DOHH2 (cell line): Measurements from ENCODE around the gene TNPO2.

Experiments
- H3F3A ChIP-seq: fragments of 200-600 bp; sonication (generic), shearing (Covaris generic); 2 replicates; pipeline ENCODE4 v1.6.0; 2016; ENCODE audit warnings: antibody characterized with exemption, mild to moderate bottlenecking; ENCODE audit not compliant: control insufficient read depth, insufficient read depth
- H3K27ac ChIP-seq: fragments of 200-600 bp; sonication (generic); 2 replicates; pipeline ENCODE4 v1.5.1; 2014; ENCODE audit warnings: low read depth, mild to moderate bottlenecking, low read length, moderate library complexity
- H3K27me3 ChIP-seq: fragments of 200-600 bp; sonication (generic); 2 replicates; pipeline ENCODE4 v1.6.1; 2014; ENCODE audit warnings: mild to moderate bottlenecking, low read length, mixed read lengths; ENCODE audit not compliant: control insufficient read depth
- H3K36me3 ChIP-seq: fragments of 200-600 bp; sonication (generic); 2 replicates; pipeline ENCODE4 v1.6.1; 2014; ENCODE audit warnings: mild to moderate bottlenecking, low read length, moderate library complexity, mixed read lengths; ENCODE audit not compliant: control insufficient read depth
- H3K4me1 ChIP-seq: fragments of 200-600 bp; sonication (generic); 2 replicates; pipeline ENCODE4 v1.6.1; 2014; ENCODE audit warnings: mild to moderate bottlenecking, low read length, mixed read lengths; ENCODE audit not compliant: control insufficient read depth
- H3K4me2 ChIP-seq: fragments of 200-600 bp; sonication (generic); 2 replicates; pipeline ENCODE4 v1.6.0; 2014; ENCODE audit warnings: mild to moderate bottlenecking, low read length, moderate library complexity
- H3K4me3 ChIP-seq: fragments of 200-600 bp; sonication (generic); 2 replicates; pipeline ENCODE4 v1.5.1; 2014; ENCODE audit warnings: mild to moderate bottlenecking, low read length, mixed read lengths
- H3K79me2 ChIP-seq: fragments of 200-600 bp; sonication (generic); 2 replicates; pipeline ENCODE4 v1.6.1; 2014; ENCODE audit warnings: mild to moderate bottlenecking, low read length, mixed read lengths; ENCODE audit not compliant: control insufficient read depth
- H3K9me2 ChIP-seq: fragments of 200-600 bp; sonication (generic); replicated peaks from 2 replicates; pipeline ENCODE4 v1.6.1; 2014; ENCODE audit warnings: mild to moderate bottlenecking, low read length, mixed read lengths; ENCODE audit not compliant: control insufficient read depth
- H3K9me3 ChIP-seq: fragments of 200-600 bp; sonication (generic); 2 replicates; pipeline ENCODE4 v1.6.1; 2014; ENCODE audit warnings: antibody characterized with exemption, low read length, mixed read lengths; ENCODE audit not compliant: control insufficient read depth, insufficient read depth
- H4K20me1 ChIP-seq: fragments of 200-600 bp; sonication (generic); 2 replicates; pipeline ENCODE4 v1.6.0; 2014; ENCODE audit warnings: low read depth, mild to moderate bottlenecking, antibody characterized with exemption, low read length, moderate library complexity; ENCODE audit not compliant: control insufficient read depth, insufficient read depth
- EZH2phosphoT487 ChIP-seq: fragments of 200-600 bp; sonication (generic); IDR thresholded peaks from 2 replicates; pipeline ENCODE4 v1.6.1; 2017; ENCODE audit warnings: borderline replicate concordance, mild to moderate bottlenecking, antibody characterized with exemption, low read length, moderate library complexity, mixed read lengths
- TF ChIP-seq, protein P1 (sequence below): fragments of 200-600 bp; sonication (generic); IDR thresholded peaks from one replicate; pipeline ENCODE4 v1.5.1; 2014; ENCODE audit warnings: antibody characterized with exemption, mild to moderate bottlenecking, low read depth, low read length; ENCODE audit not compliant: poor library complexity, severe bottlenecking

Gene TNPO2

GRCh38 chr19:12695096-12695495 lies 28.6 kb downstream of the TNPO2 start:
- peaks cover 24% of the 10 kb centered on the region for H3F3A ChIP-seq
- peak overlapping the region; percentile 94 for H3K4me2 ChIP-seq
- H3K9me2 ChIP-seq, result no peaks in the 10 kb centered on the region
- H4K20me1 ChIP-seq, result no peaks in the 10 kb centered on the region
- H3K27ac ChIP-seq, result no peak overlapping the region
- TF ChIP-seq, protein P1, sequence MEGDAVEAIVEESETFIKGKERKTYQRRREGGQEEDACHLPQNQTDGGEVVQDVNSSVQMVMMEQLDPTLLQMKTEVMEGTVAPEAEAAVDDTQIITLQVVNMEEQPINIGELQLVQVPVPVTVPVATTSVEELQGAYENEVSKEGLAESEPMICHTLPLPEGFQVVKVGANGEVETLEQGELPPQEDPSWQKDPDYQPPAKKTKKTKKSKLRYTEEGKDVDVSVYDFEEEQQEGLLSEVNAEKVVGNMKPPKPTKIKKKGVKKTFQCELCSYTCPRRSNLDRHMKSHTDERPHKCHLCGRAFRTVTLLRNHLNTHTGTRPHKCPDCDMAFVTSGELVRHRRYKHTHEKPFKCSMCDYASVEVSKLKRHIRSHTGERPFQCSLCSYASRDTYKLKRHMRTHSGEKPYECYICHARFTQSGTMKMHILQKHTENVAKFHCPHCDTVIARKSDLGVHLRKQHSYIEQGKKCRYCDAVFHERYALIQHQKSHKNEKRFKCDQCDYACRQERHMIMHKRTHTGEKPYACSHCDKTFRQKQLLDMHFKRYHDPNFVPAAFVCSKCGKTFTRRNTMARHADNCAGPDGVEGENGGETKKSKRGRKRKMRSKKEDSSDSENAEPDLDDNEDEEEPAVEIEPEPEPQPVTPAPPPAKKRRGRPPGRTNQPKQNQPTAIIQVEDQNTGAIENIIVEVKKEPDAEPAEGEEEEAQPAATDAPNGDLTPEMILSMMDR, result no peak
- TF ChIP-seq EZH2phosphoT487, result no peak
- peaks cover 11% of the 10 kb centered on the region for H3K36me3 ChIP-seq
- no peaks in the 10 kb centered on the region for H3K9me3 ChIP-seq
- H3K4me3 ChIP-seq, result peak overlapping the region; percentile 86; the same call in 1 of the 2 replicates
- peaks cover 31% of the 10 kb centered on the region for H3K4me1 ChIP-seq
- no peaks in the 10 kb centered on the region for H3K27me3 ChIP-seq
- H3K79me2 ChIP-seq, result peaks cover 4% of the 10 kb centered on the region

DNA sequence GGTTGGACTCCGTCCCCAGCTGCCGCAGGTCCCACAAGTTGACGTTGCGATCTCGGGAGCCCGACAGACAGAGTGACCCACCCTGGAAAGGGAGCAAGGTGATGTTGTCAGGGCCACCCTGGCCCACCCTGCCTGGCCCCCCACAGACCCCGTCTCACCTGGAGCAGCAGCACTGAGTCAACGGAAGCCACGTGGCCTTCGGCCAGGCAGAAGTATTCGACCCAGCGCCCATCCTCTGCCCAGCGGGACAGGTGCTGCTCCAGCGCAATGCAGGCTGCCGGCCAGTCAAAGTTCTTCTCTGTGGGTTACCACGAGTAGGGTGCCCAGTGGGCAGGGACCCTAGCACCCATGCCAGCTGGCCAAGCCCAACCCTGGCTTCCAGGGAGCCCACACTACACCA lies 29.1 kb downstream of the TNPO2 start:
- Histone ChIP-seq H3K4me1 (peaks cover 31% of the 10 kb centered on the region), H3K79me2 (peaks cover 4% of the 10 kb centered on the region), H3K4me3 (no peak overlapping the region), H3K9me3 (no peaks in the 10 kb centered on the region), H4K20me1 (no peaks in the 10 kb centered on the region), H3F3A (peaks cover 20% of the 10 kb centered on the region), H3K27me3 (no peaks in the 10 kb centered on the region), H3K27ac (no peak overlapping the region), H3K36me3 (peaks cover 6% of the 10 kb centered on the region), H3K4me2 (no peak overlapping the region), H3K9me2 (no peaks in the 10 kb centered on the region)
- TF ChIP-seq, protein P1, result no peak
- no peak for TF ChIP-seq EZH2phosphoT487

DNA sequence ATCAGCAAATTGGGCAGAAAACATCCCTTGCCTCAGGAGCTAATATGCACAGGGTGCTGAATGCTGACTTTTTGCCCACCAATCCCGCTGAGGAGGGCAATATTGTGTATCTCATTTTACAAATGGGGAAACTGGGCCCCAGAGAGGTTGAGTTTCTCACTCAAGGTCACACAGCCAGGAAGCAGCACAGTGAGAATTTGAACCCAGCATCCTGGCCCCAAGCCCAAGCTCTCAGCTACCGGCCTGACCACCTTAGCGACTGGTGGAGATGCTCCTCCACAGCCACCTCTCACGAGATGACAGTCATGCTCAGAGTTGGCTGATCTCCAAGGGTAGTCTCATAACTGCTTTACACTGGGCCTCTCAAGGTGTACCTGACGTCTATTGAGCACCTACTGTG lies 30.8 kb downstream of the TNPO2 start:
- H3K4me1 ChIP-seq, result peaks cover 23% of the 10 kb centered on the region
- H3K36me3 ChIP-seq, result no peaks in the 10 kb centered on the region
- no peaks in the 10 kb centered on the region for H3K9me2 ChIP-seq
- no peaks in the 10 kb centered on the region for H3K27me3 ChIP-seq
- H3K79me2 ChIP-seq, result peaks cover 4% of the 10 kb centered on the region
- no peak overlapping the region for H3K27ac ChIP-seq
- H3K4me2 ChIP-seq, result no peak overlapping the region
- TF ChIP-seq, protein P1, result no peak
- TF ChIP-seq EZH2phosphoT487, result no peak
- no peak overlapping the region for H3K4me3 ChIP-seq
- no peaks in the 10 kb centered on the region for H3K9me3 ChIP-seq
- H3F3A ChIP-seq, result peaks cover 11% of the 10 kb centered on the region
- no peaks in the 10 kb centered on the region for H4K20me1 ChIP-seq
